Stimulated activated CD4-positive, alpha-beta T cell treated with anti-CD3 and anti-CD28 coated beads, TNF-alpha, amount 100 ng/mL, for 24 hours (primary cell): ENCODE measurements around the gene KCNJ12.
"Not testable (repeated sequence)": the region's sequence is repeated elsewhere in the genome, so short reads cannot be mapped to it uniquely, and the experiment has no call there.

Source experiments
- DNase-seq, 3 experiments: peaks; one replicate each; pipeline ENCODE4 v3.0.0-alpha.2; 2020; ENCODE audit warnings: low read depth in 3 of 3

Gene KCNJ12

DNA sequence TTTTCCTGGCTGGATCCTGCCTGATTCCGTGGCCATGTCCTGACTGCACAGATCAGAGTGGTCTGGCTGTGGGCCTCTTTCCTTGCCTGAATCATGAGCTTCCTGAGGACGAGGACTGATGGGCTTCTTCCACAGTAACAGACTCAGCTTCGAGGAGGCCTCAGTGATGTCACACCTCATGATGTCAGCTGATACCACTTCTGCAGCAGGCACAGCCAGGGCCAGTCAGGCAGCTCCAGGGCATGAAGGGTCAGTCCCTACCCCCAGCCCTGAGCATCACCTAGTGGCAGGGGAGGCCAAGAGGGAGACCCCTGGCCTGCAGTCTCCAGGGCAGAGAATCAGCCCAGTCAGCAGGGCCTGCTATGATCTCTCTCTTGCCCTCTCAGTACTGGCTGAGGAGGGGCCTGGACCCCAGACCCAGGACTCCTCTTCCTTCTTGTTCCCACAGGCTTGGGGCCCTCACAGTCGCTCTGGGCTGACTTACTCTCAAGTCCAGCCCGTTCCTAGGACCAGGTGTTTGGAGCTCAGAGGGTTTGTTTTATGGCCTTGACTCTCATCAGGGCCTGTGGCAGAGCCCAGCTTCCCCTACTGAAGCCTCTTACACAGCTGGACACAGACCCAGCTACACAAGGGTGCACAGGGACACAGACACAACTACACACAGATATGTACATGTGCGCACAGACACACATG is 26.7 kb upstream of the KCNJ12 start:
- not testable (repeated sequence) for DNase-seq

DNA sequence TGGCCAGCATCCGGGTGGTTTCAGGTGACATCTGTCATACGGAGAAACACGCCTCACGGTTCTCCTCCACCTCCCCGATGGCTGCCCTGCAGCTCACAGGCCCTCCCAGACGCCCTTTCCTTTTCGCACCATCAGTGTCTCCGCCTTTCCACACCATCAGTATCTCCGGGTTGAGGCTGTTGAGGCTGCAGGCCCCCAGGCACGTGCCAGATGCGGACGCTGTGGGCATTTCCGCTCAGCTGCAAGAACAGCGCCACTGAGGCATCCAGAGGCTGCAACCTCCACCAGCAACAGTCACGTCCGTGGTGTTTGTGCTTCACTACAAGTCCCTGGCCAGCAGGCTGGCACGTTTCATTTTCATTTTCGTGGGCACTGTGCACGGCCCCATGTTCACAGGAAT is 25.7 kb upstream of the KCNJ12 start:
- DNase-seq: not testable (repeated sequence)

DNA sequence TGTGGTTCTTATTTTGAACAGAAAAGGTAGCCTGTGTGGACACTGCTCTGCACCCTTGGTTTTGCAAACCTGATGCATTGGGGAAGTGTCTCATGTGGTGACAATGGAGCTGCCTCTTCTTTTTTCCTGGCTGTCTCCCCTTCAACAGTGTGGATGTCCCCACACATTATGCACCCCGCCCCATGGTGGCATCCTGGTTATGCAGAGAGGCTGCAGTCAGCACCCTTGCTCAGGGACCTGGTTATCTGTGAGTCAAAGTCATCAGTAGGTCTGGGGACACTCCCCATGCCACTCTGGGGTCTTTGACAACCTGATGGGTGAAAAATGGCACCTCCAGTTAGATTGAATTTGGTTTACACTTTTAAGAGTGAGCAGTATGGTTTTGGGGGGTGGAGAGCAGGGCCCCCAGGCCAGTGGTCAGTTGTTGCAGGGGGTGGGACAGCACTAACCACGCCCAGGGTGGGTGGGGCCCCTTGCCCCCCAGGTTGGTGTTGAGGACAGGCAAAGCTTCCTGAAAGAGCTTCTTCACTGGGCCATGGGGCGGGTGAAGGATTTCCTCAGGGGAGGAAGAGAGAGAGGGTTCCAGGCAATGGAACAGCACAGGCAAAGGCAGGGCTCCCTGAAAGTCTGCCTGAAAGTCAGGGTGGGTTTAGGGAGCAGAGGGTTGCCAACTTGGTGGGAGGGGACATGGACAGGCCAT is 24.6 kb upstream of the KCNJ12 start:
- DNase-seq: no peak

DNA sequence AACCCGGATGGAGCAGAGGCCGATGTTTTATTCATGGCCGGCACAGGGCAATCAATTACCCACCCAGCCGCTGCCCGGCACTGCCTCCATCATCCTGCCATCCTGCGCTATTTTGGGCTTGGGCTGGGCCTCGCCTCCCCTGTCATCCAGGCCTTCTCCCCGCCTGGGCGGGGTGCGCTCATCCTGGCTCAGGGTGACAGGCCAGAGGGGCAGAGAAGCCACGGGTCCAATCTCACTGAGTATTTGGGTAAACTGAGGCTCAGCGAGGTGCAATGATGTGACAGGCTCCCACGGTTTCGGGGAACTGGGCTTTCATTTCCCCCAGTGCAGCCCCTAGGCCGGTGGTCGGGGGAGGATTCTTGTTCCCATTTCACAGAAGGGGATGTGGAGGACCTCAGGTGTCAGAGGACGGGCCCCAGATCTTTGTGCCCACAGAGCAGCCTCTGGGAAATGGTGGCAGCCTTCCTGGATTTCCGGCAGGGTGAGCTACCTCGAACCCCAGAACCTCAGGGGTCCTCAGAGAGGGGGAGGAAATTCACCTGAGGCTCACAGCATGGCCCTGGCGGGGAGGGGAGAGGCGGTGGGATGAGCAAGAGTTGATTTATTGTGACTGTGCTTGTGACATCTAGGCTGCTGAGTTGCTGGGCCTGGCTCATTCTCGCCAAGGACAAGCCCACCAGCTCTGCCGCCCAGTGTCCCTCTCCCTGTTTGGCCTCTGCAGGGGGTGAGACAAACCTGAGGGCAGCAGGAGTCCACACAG is 23.8 kb upstream of the KCNJ12 start:
- no peak for DNase-seq

- DNase-seq: no peak
These were observed 23.2 kb upstream of the KCNJ12 start for GRCh38 chr17:21352981-21353265.

- no peak for DNase-seq
These were observed 22.7 kb upstream of the KCNJ12 start for GRCh38 chr17:21353326-21354010.

DNA sequence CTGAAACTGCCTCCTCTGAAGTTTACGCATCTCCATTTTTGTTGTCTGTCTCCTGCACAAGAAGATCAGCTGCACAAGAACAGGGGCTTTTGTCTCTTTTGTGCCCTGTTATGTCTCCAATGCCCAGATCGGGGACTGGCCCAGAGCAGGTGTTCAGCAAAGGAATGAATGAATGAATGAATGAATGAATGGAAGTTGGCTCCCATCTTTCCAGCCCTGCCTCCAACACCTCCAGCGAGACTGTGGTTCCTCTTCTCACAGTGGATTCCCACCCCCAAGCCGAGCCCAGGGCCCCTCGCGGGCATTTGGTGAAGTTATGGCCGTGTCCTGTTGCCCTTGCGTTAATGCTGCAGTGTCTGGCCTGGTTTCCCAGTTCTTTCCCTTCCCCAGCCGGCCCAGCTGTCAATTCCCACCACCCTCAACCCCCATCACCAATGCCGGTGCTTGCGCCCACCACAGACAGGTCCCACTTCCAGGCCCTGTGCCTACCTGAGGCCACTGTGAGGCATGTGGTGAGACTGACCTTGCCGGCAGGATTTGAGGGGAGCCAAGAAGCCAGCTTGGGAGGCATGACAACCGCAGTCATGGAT is 21.3 kb upstream of the KCNJ12 start:
- no peak for DNase-seq

GRCh38 chr17:21355586-21355985 is 20.6 kb upstream of the KCNJ12 start:
- DNase-seq: no peak

DNA sequence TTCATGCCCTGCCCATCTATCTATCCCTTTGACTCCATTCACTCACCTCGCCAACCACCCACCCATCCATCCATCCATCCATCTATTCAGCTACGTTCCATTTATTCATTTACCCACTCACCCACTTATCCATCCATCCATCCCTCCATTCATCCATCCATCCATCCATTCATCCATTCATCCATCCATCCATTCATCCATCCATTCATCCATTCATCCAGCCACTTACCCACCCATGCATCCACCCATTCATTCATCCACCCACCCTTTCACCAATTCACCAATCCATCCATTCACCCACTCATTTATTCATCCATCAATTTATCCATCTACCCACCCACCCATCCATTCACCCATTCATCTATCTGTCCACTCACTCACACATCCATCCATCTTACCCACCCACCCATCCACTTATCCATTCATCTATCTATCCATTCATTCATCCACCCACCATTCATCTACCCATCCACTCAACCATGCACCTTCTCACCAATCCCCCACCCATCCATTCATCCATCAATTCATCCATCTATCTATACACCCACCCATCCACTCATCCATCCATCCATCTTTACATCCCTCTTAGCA is 19.5 kb upstream of the KCNJ12 start:
- no peak for DNase-seq

GRCh38 chr17:21357281-21357680 is 18.9 kb upstream of the KCNJ12 start:
- no peak for DNase-seq

DNA sequence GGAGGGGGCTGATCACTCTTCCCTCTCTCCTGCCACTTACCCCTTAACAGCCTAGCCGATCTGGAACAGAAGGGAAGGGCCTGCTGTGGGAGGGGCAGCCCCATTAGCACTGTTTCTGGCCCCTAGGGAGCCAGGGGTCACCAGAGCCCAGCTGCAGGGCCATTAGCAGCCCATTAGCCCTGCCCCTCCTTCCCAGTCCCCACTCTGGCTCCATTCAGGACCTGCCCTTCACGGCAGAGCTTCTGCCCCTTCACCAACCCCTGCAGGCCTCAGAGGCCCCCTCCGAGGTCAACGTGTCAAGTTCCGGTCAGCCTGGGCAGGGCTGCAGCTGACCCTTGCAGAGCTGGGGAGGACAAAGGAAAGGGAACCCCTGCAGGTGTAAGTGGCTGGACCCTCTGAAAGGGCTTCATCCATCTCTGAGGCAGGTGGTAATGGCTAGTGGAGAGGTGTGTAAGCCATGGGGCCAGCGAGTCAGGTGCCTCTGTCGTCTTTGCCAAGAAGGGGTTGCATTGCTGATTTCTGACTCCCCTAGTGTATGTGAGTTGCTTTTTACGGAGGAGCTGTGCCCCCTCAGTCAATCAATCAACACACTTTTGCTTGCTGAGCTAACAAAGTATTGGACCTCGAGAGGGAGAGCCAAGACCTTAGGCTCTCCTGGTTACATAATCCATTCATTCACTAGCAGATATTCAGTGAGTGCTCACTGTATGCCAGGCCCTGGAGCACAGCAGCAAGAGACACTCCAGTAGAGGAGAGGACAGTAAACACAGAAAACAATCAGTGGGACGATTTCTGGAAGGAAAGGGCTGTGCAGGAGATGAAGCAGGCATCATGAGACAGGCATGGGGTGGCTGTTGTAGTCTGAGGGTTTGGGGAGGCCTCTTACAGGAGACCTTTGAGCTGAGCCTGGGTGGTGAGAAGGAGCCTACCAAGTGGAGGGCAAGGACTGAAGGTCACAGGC is 18.2 kb upstream of the KCNJ12 start:
- DNase-seq: no peak

DNA sequence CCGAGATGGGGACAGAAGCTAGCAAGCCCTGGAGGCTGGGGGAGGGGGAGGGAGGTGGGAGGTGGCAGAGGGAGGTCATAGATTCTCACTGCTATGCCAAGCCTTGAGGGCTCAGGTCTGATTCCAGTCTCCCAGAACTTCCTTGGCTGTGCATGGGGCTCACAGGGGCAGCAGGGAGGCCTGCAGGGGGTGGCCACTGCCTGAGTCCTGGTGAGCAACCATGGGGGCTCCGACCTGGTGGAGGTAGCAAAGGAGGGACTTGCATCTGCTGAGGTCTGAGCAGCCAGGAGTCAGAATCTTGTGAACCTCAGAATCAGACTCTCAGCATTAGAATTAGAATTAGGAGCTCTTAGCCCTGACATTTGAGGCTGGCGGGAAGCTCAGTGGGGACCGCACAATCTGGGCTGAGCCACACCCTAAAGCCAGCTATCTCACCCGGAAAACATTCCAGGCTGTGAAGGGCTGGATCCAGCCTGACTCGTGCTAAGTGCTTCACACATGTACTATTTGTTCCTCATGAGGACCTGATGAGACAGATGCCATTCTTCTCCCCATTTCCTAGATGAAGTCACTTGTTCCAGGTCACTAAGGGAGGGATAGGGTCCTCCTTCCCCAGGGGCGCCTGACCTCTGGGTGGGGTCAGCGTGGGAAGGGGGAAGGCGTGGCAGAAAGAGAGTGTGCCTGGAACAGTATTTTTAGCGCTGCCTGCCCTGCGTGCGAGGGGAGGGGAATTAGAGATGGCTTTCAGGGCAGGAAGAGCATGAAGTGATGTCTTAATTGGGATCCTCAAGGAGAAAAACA is 17.3 kb upstream of the KCNJ12 start:
- no peak for DNase-seq

DNA sequence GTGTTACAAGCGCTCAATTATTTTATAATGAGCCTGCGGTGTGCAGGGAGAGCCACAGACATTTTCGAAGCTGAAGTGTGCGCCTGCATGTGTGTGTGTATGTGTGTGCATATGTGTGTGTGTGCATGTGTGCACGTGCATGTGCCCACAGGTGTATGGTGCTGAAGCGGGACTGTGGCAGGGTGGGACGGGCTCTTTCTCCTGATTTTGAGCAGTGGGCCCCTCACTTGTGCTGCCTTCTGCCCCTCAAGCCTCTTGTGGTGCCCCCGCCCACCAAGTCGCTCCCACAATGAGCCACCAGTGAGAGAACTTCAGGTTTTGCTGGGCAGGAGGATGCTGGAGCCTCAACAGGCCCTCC is 16.7 kb upstream of the KCNJ12 start:
- no peak for DNase-seq

- no peak for DNase-seq
These were observed 16.1 kb upstream of the KCNJ12 start for GRCh38 chr17:21360048-21360447.

DNA sequence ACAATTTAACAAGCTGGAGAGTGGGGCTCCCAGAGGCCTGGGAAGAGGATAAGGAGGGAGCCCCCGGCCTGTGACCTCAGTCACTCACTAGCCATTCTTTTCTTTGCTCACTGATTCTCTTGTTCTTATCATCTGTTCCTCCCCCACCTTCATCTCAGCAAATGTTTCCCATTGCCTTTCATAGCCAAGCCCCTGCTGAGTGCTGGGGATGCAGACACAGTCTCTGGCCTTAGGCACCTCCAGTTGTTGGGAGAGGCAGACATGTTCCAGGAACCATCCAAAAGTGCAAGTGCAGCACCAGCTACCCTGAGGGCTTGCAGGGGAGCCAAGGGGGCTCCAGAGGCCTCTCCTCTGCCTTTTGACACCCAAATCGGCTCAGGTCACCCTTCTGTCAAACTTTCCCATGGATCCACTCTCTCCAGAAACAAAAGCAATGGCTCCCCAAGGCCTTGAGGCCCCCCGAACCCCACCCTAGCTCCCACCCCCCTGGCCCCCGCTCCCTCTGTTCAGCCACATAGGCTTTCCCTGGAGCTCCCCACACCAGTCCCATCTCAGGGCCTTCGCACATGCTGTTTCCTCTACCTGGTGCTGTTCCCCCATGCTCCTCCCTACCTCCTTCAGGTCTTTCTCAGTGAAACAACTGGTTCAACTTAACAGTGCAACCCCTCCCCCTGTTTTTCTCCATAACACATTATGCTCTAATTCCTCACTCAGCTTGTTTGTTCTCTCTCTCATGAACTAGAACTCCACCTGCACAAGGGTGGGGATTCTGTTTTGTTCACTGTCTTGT is 14.9 kb upstream of the KCNJ12 start:
- DNase-seq: no peak

- DNase-seq: no peak
These were observed 13.7 kb upstream of the KCNJ12 start for GRCh38 chr17:21362331-21362931.

GRCh38 chr17:21363776-21364642 is 12.1 kb upstream of the KCNJ12 start:
- DNase-seq: no peak

GRCh38 chr17:21365016-21365415 is 11.1 kb upstream of the KCNJ12 start:
- no peak for DNase-seq
